Bronchial epithelial cell (primary cell): ENCODE data around the gene DMXL1. TPM values are rescaled to one million over a fixed set of nuclear protein-coding genes. Genes with fewer than 3 reads are reported as not detected.

Experiments
- DNase-seq: peaks from one replicate; pipeline ENCODE4 v3.0.0-alpha.2; 2010; ENCODE audit warnings: low read depth
- FAIRE-seq: peaks from 2 replicates; lab custom pipeline; 2011; peaks lifted over from hg19 to GRCh38; lab: Jason Lieb, UNC
- H3K27me3 ChIP-seq: 2 replicates; pipeline ENCODE4 v1.5.1; 2011; ENCODE audit warnings: low read length; ENCODE audit not compliant: control insufficient read depth, insufficient read depth
- H3K36me3 ChIP-seq: 2 replicates; pipeline ENCODE4 v1.5.1; 2011; ENCODE audit warnings: low read length; ENCODE audit not compliant: control insufficient read depth, insufficient read depth
- H3K4me3 ChIP-seq: 2 replicates; pipeline ENCODE4 v1.5.1; 2011; ENCODE audit warnings: mild to moderate bottlenecking, low read depth, low read length, control low read depth
- total RNA-seq: library from RNA; depleted of rRNA; stranded (reverse); fragments of >200 nt; gene quantifications from 2 replicates; pipeline ENCODE4 v1.2.1, GENCODE V29; 2014
- TF ChIP-seq, protein P1 (sequence below): IDR thresholded peaks from 2 replicates; pipeline ENCODE4 v1.5.1; 2011; ENCODE audit warnings: mild to moderate bottlenecking, moderate library complexity, low read length, control low read depth, inconsistent platforms; ENCODE audit not compliant: insufficient read depth, severe bottlenecking

Gene DMXL1
- total RNA-seq, 1 donor from 2014 or later = 32.1 TPM

- DNase-seq (no peak), FAIRE-seq (no peak)
- TF ChIP-seq, protein P1, sequence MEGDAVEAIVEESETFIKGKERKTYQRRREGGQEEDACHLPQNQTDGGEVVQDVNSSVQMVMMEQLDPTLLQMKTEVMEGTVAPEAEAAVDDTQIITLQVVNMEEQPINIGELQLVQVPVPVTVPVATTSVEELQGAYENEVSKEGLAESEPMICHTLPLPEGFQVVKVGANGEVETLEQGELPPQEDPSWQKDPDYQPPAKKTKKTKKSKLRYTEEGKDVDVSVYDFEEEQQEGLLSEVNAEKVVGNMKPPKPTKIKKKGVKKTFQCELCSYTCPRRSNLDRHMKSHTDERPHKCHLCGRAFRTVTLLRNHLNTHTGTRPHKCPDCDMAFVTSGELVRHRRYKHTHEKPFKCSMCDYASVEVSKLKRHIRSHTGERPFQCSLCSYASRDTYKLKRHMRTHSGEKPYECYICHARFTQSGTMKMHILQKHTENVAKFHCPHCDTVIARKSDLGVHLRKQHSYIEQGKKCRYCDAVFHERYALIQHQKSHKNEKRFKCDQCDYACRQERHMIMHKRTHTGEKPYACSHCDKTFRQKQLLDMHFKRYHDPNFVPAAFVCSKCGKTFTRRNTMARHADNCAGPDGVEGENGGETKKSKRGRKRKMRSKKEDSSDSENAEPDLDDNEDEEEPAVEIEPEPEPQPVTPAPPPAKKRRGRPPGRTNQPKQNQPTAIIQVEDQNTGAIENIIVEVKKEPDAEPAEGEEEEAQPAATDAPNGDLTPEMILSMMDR = no peak
- no peak overlapping the region for H3K4me3 ChIP-seq
- H3K36me3 ChIP-seq = no peaks in the 10 kb centered on the region
- H3K27me3 ChIP-seq = no peaks in the 10 kb centered on the region
Observed at GRCh38 chr5:119264186-119264585, 193.3 kb downstream of the DMXL1 start.

- FAIRE-seq = no peak
- H3K4me3 ChIP-seq = peak overlapping the region; percentile 55
Observed at GRCh38 chr5:119267958-119268386, 197.1 kb downstream of the DMXL1 start.

DNA sequence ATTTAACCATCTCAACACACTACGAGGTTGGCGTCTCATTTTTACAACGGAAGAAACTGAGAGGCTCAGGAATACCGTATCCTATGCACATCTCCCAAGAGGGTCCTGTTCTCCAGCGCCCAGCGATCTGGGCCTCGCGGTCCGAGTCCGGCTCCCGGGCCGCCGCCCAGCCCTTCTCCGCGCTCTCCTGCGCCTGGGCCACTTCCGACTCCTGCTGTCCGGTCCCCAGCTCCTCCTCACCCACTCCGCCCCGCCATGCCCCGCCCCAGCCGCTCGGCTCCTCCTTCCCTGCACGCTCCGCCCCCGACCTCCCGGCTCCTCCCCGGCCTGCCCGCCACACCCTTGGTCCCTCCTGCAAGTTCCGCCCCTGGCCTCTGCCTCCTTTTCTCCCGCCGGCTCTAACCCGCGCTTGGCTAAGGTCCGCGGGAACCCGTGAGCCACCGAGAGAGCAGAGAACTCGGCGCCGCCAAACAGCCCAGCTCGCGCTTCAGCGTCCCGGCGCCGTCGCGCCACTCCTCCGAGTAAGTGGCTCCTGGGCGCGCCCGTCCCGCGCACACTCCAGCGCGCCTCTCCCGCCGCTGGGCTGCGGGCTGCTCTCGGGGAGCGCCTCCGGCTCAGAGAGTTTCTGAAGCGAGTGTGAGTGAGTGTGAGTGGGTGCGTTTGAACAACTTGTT is 197.6 kb downstream of the DMXL1 start:
- peak overlapping the region; percentile 55 for H3K4me3 ChIP-seq
- H3K27me3 ChIP-seq = no peaks in the 10 kb centered on the region
- DNase-seq (peak; percentile 82), FAIRE-seq (no peak)
- TF ChIP-seq, protein P1 = no peak
- no peaks in the 10 kb centered on the region for H3K36me3 ChIP-seq

More at GRCh38 chr5:119267958-119268386, 197.1 kb downstream of the DMXL1 start:
- no peaks in the 10 kb centered on the region for H3K36me3 ChIP-seq
- TF ChIP-seq, protein P1 = peak; percentile 35
- no peaks in the 10 kb centered on the region for H3K27me3 ChIP-seq
- peak; percentile 89 for DNase-seq

- Histone ChIP-seq H3K36me3 (no peaks in the 10 kb centered on the region), H3K4me3 (peak overlapping the region; percentile 55), H3K27me3 (no peaks in the 10 kb centered on the region)
- no peak for FAIRE-seq
- DNase-seq = peak; percentile 57
- TF ChIP-seq, protein P1 = no peak
Observed at GRCh38 chr5:119269061-119269944, 198.4 kb downstream of the DMXL1 start.

DNA sequence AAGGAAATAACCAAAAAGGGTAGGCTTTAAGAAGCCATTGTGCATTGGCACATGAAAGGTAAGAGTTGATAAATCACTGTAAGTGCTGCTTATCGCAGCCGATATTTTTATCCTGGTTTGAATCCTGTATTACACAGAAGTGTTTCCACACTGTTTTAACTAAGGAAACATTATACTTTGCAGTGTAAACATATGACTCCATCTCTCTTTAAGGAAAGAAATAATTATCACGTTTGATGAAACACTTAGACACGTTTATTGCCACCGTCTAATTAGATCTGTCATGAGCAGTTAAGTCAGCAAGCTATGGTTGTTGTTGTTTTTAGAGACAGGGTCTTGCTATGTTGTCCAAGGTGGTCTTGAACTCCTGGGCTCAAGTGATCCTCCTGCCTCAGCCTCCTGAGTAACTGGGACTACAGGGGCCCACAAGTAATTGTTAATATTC is 199.3 kb downstream of the DMXL1 start:
- DNase-seq (peak; percentile 53), FAIRE-seq (no peak)
- TF ChIP-seq, protein P1 = no peak
- H3K27me3 ChIP-seq = no peaks in the 10 kb centered on the region
- H3K4me3 ChIP-seq = no peak overlapping the region
- H3K36me3 ChIP-seq = no peaks in the 10 kb centered on the region
